ENCODE results near the gene LOX.

Gene LOX

DNA sequence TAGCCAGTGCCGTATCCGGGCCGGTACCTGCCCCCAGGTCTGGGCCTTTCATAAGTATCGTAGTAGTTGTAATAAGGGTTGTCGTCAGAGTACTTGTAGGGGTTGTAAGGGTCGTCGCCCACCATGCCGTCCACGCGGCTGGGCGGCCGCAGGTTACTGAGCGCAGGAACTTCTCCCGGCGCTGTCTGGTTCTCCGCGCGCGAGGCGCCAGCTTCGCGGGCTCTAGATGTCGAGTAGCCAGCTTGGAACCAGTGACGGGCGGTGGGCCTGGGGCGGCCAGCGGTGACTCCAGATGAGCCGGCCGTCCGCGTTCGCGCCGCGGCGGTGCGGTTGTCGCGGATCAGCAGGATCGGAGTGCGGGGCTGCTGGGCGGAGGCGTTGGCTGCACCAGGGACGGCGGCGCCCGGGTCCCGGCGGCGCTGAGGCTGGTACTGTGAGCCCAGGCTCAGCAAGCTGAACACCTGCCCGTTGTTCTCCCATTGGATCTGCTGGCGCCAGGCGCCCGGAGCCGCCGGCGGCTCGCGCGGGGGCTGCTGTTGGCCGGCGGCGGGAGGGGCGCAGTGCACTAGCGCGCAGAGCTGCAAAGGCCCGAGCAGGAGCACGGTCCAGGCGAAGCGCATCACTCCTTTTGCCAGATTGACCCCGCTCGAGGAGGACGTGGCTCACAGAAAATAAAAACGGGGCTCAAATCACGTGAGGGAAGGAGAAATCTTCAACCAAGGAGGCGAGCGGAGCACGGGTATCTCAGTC is 518 bp downstream of the LOX start:
- ChIA-PET POLR2A (ENCODE audit: low non-redundant PET) (no interaction called here), CTCF (interaction anchor here (0.6 to 3.2 kb wide), 7 partner anchors 15 to 1545 kb away, joined by 3 to 21 read pairs (median 4); no protein-coding TSS in a partner anchor)
- TF ChIP-seq, protein P1, sequence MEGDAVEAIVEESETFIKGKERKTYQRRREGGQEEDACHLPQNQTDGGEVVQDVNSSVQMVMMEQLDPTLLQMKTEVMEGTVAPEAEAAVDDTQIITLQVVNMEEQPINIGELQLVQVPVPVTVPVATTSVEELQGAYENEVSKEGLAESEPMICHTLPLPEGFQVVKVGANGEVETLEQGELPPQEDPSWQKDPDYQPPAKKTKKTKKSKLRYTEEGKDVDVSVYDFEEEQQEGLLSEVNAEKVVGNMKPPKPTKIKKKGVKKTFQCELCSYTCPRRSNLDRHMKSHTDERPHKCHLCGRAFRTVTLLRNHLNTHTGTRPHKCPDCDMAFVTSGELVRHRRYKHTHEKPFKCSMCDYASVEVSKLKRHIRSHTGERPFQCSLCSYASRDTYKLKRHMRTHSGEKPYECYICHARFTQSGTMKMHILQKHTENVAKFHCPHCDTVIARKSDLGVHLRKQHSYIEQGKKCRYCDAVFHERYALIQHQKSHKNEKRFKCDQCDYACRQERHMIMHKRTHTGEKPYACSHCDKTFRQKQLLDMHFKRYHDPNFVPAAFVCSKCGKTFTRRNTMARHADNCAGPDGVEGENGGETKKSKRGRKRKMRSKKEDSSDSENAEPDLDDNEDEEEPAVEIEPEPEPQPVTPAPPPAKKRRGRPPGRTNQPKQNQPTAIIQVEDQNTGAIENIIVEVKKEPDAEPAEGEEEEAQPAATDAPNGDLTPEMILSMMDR (conservative IDR thresholded peaks at IDR 0.05; ENCODE audit: low read depth) = no peak
- peak overlapping the region; percentile 98 for H3K27ac ChIP-seq
- DNase-seq (ENCODE audit: low spot score) = peak; percentile 36

DNA sequence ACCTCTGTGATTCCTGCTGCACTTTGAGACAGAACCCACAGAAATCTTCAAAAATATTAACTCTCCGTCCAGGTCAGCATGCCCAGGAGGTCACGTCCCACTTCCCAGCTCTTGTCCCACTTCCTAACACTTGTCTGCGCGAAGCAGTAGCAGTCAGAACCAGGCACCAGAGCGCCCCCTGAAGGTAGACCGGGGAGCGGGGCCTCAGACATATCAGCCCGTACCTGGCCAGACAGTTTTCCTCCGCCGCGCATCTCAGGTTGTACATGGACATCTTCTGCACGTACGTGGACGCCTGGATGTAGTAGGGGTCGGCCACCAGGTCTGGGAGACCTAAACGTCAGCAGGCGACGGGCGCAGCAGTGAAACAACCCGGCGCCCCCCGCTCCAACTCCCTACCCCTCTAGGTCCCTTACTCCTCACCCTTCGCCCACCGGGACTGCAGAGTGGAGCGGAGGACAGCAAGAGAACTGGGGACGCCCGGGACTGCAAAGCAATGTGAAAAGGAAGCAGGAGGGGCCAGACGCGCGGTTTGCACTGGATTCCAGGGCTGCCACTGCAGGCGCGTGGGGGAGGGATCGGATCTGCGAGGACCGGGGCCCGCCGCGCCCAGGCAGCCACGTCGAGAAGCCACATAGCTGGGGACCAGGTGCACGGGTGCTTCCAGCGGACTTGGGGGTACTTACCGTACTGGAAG is 1.2 kb downstream of the LOX start:
- ChIA-PET POLR2A (ENCODE audit: low non-redundant PET) (no interaction called here), CTCF (interaction anchor here (0.5 to 3.2 kb wide), 16 partner anchors 12 to 1544 kb away, joined by 3 to 21 read pairs (median 4); no protein-coding TSS in a partner anchor)
- TF ChIP-seq, protein P1 (conservative IDR thresholded peaks at IDR 0.05; ENCODE audit: low read depth) = peak; percentile 96
- H3K27ac ChIP-seq = peak overlapping the region; percentile 98
- peak; percentile 48 for DNase-seq (ENCODE audit: low spot score)

DNA sequence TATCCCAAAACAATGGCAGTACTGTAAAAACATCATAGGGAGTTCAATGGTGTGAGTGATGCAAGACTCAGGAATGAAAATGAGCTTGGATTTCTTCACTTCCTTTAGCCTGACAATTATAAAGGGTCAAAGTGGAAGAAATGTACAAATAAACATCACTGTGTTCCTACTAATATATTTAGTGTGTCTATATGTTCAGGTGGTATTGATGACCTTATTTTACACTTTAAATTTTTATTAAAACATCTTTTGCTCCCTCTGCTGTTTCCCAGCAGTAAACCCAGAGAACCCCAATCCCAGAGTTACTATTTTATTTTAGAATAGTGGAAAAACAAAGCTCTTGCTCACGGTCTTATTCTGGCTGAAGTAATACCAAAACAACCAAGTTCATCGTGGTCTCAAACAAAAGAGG is 2.0 kb downstream of the LOX start:
- TF ChIP-seq, protein P1 (conservative IDR thresholded peaks at IDR 0.05; ENCODE audit: low read depth) = no peak
- DNase-seq (ENCODE audit: low spot score) = peak; percentile 37
- H3K27ac ChIP-seq = no peak overlapping the region
- ChIA-PET CTCF (interaction anchor here (0.5 to 3.2 kb wide), 15 partner anchors 11 to 398 kb away, joined by 3 to 21 read pairs (median 4); no protein-coding TSS in a partner anchor), POLR2A (ENCODE audit: low non-redundant PET) (no interaction called here)

DNA sequence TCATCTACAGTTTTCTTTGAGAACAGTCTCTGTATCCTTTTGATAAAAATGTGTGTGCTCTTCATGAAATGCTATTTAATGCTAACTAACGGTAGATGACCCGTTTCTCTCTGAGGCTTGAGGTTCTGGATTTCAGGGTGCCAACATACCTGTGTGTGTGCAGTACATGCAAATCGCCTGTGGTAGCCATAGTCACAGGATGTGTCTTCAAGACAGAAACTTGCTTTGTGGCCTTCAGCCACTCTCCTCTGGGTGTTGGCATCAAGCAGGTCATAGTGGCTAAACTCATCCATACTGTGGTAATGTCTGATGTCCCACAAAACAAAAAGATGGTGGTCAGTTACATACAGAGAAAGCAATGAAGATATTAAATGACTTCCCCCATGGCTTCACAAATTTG is 4.2 kb downstream of the LOX start:
- no peak for DNase-seq (ENCODE audit: low spot score)
- TF ChIP-seq, protein P1 (conservative IDR thresholded peaks at IDR 0.05; ENCODE audit: low read depth) = no peak
- no peak overlapping the region for H3K27ac ChIP-seq
- POLR2A ChIA-PET (ENCODE audit: low non-redundant PET) = no interaction called here
- CTCF ChIA-PET = no interaction called here

DNA sequence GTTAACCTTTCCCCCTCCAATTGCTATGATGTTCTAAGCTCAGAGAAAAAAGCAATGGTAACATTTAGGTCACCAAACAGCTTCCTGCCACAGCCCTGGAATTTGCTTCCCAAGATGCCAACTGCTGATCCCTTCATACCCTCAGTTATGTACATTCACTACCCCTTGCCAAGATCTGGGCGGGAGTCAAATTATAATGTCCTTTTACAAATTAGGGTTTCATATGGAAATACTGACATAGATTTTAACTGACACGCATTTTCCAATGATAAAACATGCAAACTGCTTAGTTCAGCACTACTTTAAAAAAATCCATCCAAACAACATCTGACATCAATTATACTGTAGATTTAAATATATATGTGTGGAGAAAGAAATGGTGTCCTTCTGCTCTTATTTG is 5.0 kb downstream of the LOX start:
- POLR2A ChIA-PET (ENCODE audit: low non-redundant PET) = no interaction called here
- CTCF ChIA-PET = interaction anchor here (0.9 kb wide), 1 partner anchor 20 kb away, joined by 3 read pairs; no protein-coding TSS in a partner anchor
- no peak overlapping the region for H3K27ac ChIP-seq
- TF ChIP-seq, protein P1 (conservative IDR thresholded peaks at IDR 0.05; ENCODE audit: low read depth) = no peak
- DNase-seq (ENCODE audit: low spot score) = no peak

DNA sequence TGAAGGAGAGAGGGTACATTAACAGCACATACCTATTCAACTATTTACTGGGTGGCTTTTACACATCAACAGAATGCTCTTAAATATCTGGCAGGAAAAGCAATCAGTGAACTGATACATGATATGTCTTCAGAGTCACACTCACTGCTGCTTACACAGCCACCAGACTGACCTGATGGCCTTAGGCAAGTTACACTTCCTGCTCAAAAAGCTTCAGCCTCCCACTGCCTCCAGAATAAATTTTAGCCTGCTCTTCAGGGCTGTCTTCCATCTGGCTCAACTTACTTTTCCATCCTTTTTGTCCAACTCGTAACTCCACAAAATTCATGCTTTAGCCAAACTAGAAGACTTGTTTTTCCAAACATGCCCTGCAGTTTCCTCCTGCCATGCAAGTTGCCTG is 10.7 kb downstream of the LOX start:
- TF ChIP-seq, protein P1 (conservative IDR thresholded peaks at IDR 0.05; ENCODE audit: low read depth) = no peak
- no peak for DNase-seq (ENCODE audit: low spot score)
- no peak overlapping the region for H3K27ac ChIP-seq
- ChIA-PET CTCF (no interaction called here), POLR2A (ENCODE audit: low non-redundant PET) (no interaction called here)
